ENCODE data around the gene SLC5A11. TPM values are rescaled to one million over a fixed set of nuclear protein-coding genes. Genes with fewer than 3 reads are reported as not detected.

SLC5A11 gene
- polyA plus RNA-seq, 3 donors from 2014 or later = not detected

DNA sequence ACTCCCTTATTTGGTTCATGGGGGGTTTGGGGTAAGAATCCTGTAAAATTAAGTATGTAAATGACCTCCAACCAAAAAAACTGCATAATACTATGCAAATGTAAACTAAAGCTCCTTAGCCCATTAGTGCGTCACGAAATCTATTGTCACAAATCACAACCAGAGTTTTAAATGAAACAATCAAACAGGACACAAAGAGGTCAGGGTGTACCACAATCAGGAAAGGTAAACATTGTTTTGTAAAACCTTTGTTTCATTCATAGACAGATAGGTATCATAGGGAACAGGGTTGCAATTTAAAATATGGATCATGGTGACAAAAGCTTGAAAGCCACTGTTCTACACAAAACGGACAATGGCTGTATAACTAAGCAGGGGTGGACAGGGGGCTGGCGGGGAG is 108.4 kb downstream of the SLC5A11 start:
- Mint-ChIP-seq H3K27me3 (ENCODE audit: low read depth in 3 of 3) (peaks cover 0 to 3% (median 2%) of the 10 kb centered on the region in 3 donors), H3K27ac (peak overlapping the region in 1 of 6 donors; percentile 3), H3K4me1 (peaks cover 5 to 6% of the 10 kb centered on the region in 2 donors), H3K36me3 (peaks cover 32 to 72% (median 55%) of the 10 kb centered on the region in 3 donors), H3K4me3 (no peak overlapping the region), H3K9me3 (no peaks in the 10 kb centered on the region)
- no peak for DNase-seq

DNA sequence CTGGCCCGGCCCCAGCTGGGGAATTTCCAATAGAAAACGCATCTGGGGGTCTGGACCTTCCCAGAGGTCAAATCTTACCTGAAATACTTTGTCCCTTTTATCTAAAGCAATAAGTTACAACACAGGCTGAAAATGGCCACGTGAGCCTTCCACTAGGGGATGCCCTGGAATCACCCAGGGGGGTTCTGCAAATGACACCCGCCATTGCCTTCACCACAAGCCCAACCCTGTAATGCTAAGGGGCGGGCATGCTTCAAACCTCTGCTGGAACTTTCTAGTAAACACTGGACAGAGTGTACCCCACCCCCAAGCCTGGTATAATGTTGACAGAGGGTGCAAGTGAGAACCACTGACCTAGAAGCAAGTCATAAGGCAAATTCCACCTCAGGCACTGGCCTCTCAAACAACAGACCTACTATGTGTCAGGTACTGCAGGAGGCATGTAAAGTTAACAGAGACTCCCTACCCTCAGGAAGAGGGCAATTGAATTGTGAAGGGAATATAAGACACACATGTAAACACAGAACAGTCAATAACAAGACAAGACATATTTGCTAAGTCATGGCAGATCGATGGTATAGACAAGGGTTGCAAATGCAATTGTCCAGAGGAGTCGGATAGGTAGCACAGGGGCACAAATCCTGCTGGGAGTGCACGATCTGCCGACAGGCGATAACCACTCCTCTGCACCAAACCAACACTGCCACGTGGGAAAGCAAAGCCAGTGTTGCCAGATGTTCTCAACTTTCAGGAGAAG is 110.4 kb downstream of the SLC5A11 start:
- H3K4me3 Mint-ChIP-seq = no peak overlapping the region
- H3K9me3 Mint-ChIP-seq = no peaks in the 10 kb centered on the region
- peak overlapping the region in 2 of 6 donors; percentile 13 to 70 for H3K27ac Mint-ChIP-seq
- peaks cover 0 to 3% (median 2%) of the 10 kb centered on the region in 3 donors for H3K27me3 Mint-ChIP-seq (ENCODE audit: low read depth in 3 of 3)
- no peak for DNase-seq
- H3K4me1 Mint-ChIP-seq = peaks cover 5 to 6% of the 10 kb centered on the region in 2 donors
- peaks cover 39 to 77% (median 61%) of the 10 kb centered on the region in 3 donors for H3K36me3 Mint-ChIP-seq

DNA sequence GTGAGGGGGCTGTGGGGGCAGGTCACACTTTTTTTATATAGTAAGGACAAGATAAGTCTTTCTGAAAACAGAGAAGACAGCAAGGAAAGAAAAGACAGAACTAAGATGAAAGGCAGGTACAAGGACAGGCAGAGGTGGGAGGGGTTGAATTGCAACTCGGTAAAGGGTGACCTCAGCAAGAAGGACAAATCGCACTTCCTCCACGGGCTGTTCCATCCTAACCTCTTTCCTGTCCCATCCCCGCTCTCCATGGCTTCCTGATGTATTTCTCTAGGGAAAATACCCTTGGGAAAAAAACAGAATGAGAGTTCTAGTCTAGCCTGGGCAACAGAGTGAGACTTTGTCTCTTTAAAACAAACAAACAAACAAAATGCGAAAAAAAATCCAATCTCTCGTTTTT is 112.1 kb downstream of the SLC5A11 start:
- peak overlapping the region in 1 of 6 donors; percentile 56 for H3K27ac Mint-ChIP-seq
- H3K4me3 Mint-ChIP-seq = no peak overlapping the region
- H3K27me3 Mint-ChIP-seq (ENCODE audit: low read depth in 3 of 3) = peaks cover 0 to 3% (median 2%) of the 10 kb centered on the region in 3 donors
- H3K4me1 Mint-ChIP-seq = peaks cover 5 to 6% of the 10 kb centered on the region in 2 donors
- H3K36me3 Mint-ChIP-seq = peaks cover 45 to 75% (median 63%) of the 10 kb centered on the region in 3 donors
- H3K9me3 Mint-ChIP-seq = peaks cover 0 to 8% (median 2%) of the 10 kb centered on the region in 6 donors
- DNase-seq = no peak

Other genes starting within 250 kb of the SLC5A11 start
- gene TNRC6A, start 116.3 kb upstream of the SLC5A11 start, polyA plus RNA-seq = 10 to 100 TPM in 1 of 3 donors, 1 to 10 TPM in 2; 3.6 to 10.1 (median 3.9) TPM
- 10 to 100 TPM; 12.0 to 35.9 (median 14.5) TPM for gene ARHGAP17, start 169.4 kb downstream of the SLC5A11 start, polyA plus RNA-seq